Measurements from ENCODE around the gene ST8SIA1. TPM values are rescaled to one million over a fixed set of nuclear protein-coding genes. Genes with fewer than 3 reads are reported as not detected.
"Not testable (repeated sequence)": the region's sequence is repeated elsewhere in the genome, so short reads cannot be mapped to it uniquely, and the experiment has no call there.

ST8SIA1 gene
- 10 to 100 TPM; 16.4 to 38.6 TPM for total RNA-seq
- polyA plus RNA-seq (ENCODE audit: insufficient read length in 2 of 2): 10 to 100 TPM; 34.0 to 41.9 TPM
- long read RNA-seq, donor 1, full-length matches to known transcripts: 11 of 17 reads
- long read RNA-seq, donor 1, partial matches to known transcripts: 6 of 17 reads
- long read RNA-seq, donor 1, other reads (novel, unspliced or antisense): 0 of 17 reads
- long read RNA-seq, donor 2, full-length matches to known transcripts: 6 of 6 reads
- long read RNA-seq, donor 2, partial matches to known transcripts: 0 of 6 reads
- long read RNA-seq, donor 2, other reads (novel, unspliced or antisense): 0 of 6 reads
- long read RNA-seq, donor 3, full-length matches to known transcripts: 4 of 4 reads
- long read RNA-seq, donor 3, partial matches to known transcripts: 0 of 4 reads
- long read RNA-seq, donor 3, other reads (novel, unspliced or antisense): 0 of 4 reads
- long read RNA-seq, donor 4, partial matches to known transcripts: 114 of 156 reads
- long read RNA-seq, donor 4, other reads (novel, unspliced or antisense): 39 of 156 reads

GRCh38 chr12:22334410-22335100, at the start of gene ST8SIA1:
ST8SIA1 (minus strand) TSS chr12:22334707; CDS start chr12:22334232, 475 bp downstream.
- under 1% methylated on average over 61 of the region's 70 CpGs for WGBS (ENCODE audit: insufficient coverage)
- Histone ChIP-seq H3K27me3 (ENCODE audit: control insufficient read depth, insufficient read depth, low read length) (no peaks in the 10 kb centered on the region), H3K9me3 (ENCODE audit: control insufficient read depth, insufficient read depth, low read length) (no peaks in the 10 kb centered on the region), H3K4me1 (ENCODE audit: control insufficient read depth, insufficient read depth, low read length) (peaks cover 8% of the 10 kb centered on the region), H3K36me3 (ENCODE audit: control insufficient read depth, insufficient read depth, low read length) (no peaks in the 10 kb centered on the region), H3K4me3 (ENCODE audit: low read depth, low read length) (peak within 1 kb of the TSS; percentile 79), H3K27ac (ENCODE audit: low read depth, low read length) (peak within 1 kb of the TSS; percentile 92)
- peak in 4 of 6 donors; percentile 57 to 96 (median 81) for DNase-seq (ENCODE audit: low read depth in 4 of 6, low spot score in 6 of 6)

- no peak for DNase-seq (ENCODE audit: low read depth in 4 of 6, low spot score in 6 of 6)
- Histone ChIP-seq H3K4me1 (ENCODE audit: control insufficient read depth, insufficient read depth, low read length) (no peaks in the 10 kb centered on the region), H3K4me3 (ENCODE audit: low read depth, low read length) (no peak overlapping the region), H3K9me3 (ENCODE audit: control insufficient read depth, insufficient read depth, low read length) (no peaks in the 10 kb centered on the region), H3K36me3 (ENCODE audit: control insufficient read depth, insufficient read depth, low read length) (no peaks in the 10 kb centered on the region), H3K27me3 (ENCODE audit: control insufficient read depth, insufficient read depth, low read length) (no peaks in the 10 kb centered on the region), H3K27ac (ENCODE audit: low read depth, low read length) (no peak overlapping the region)
- WGBS (ENCODE audit: insufficient coverage): no CpG with 5 or more reads among the region's 3 CpGs
These were observed 45.5 kb upstream of the ST8SIA1 start for GRCh38 chr12:22380031-22380430.

GRCh38 chr12:22377731-22378496, 43.4 kb upstream of the ST8SIA1 start:
- 83% methylated on average over 2 of the region's 4 CpGs for WGBS (ENCODE audit: insufficient coverage)

GRCh38 chr12:22376596-22377150, 42.2 kb upstream of the ST8SIA1 start:
- H3K36me3 ChIP-seq (ENCODE audit: control insufficient read depth, insufficient read depth, low read length); H3K4me1 ChIP-seq (ENCODE audit: control insufficient read depth, insufficient read depth, low read length); H3K9me3 ChIP-seq (ENCODE audit: control insufficient read depth, insufficient read depth, low read length); H3K27ac ChIP-seq (ENCODE audit: low read depth, low read length); H3K27me3 ChIP-seq (ENCODE audit: control insufficient read depth, insufficient read depth, low read length); H3K4me3 ChIP-seq (ENCODE audit: low read depth, low read length); DNase-seq (ENCODE audit: low read depth in 4 of 6, low spot score in 6 of 6): not testable (repeated sequence)
- 97% methylated on average over 35 of the region's 44 CpGs for WGBS (ENCODE audit: insufficient coverage)

More at GRCh38 chr12:22377731-22378496, 43.4 kb upstream of the ST8SIA1 start:
- no peaks in the 10 kb centered on the region for H3K9me3 ChIP-seq (ENCODE audit: control insufficient read depth, insufficient read depth, low read length)
- H3K4me1 ChIP-seq (ENCODE audit: control insufficient read depth, insufficient read depth, low read length): no peaks in the 10 kb centered on the region
- no peak overlapping the region for H3K27ac ChIP-seq (ENCODE audit: low read depth, low read length)
- DNase-seq (ENCODE audit: low read depth in 4 of 6, low spot score in 6 of 6): peak in 1 of 6 donors; percentile 11
- H3K4me3 ChIP-seq (ENCODE audit: low read depth, low read length): no peak overlapping the region
- H3K27me3 ChIP-seq (ENCODE audit: control insufficient read depth, insufficient read depth, low read length): no peaks in the 10 kb centered on the region
- no peaks in the 10 kb centered on the region for H3K36me3 ChIP-seq (ENCODE audit: control insufficient read depth, insufficient read depth, low read length)

- WGBS (ENCODE audit: insufficient coverage): no CpG with 5 or more reads among the region's 2 CpGs
- Histone ChIP-seq H3K36me3 (ENCODE audit: control insufficient read depth, insufficient read depth, low read length) (no peaks in the 10 kb centered on the region), H3K27ac (ENCODE audit: low read depth, low read length) (no peak overlapping the region), H3K4me1 (ENCODE audit: control insufficient read depth, insufficient read depth, low read length) (no peaks in the 10 kb centered on the region), H3K9me3 (ENCODE audit: control insufficient read depth, insufficient read depth, low read length) (no peaks in the 10 kb centered on the region), H3K27me3 (ENCODE audit: control insufficient read depth, insufficient read depth, low read length) (no peaks in the 10 kb centered on the region), H3K4me3 (ENCODE audit: low read depth, low read length) (no peak overlapping the region)
- no peak for DNase-seq (ENCODE audit: low read depth in 4 of 6, low spot score in 6 of 6)
These were observed 40.0 kb upstream of the ST8SIA1 start for GRCh38 chr12:22374508-22374907.

- Histone ChIP-seq H3K4me3 (ENCODE audit: low read depth, low read length) (no peak overlapping the region), H3K27me3 (ENCODE audit: control insufficient read depth, insufficient read depth, low read length) (no peaks in the 10 kb centered on the region), H3K4me1 (ENCODE audit: control insufficient read depth, insufficient read depth, low read length) (no peaks in the 10 kb centered on the region), H3K36me3 (ENCODE audit: control insufficient read depth, insufficient read depth, low read length) (no peaks in the 10 kb centered on the region), H3K27ac (ENCODE audit: low read depth, low read length) (no peak overlapping the region), H3K9me3 (ENCODE audit: control insufficient read depth, insufficient read depth, low read length) (no peaks in the 10 kb centered on the region)
- no peak for DNase-seq (ENCODE audit: low read depth in 4 of 6, low spot score in 6 of 6)
These were observed 37.9 kb upstream of the ST8SIA1 start for GRCh38 chr12:22372277-22372837.

- H3K4me1 ChIP-seq (ENCODE audit: control insufficient read depth, insufficient read depth, low read length): no peaks in the 10 kb centered on the region
- no peak for DNase-seq (ENCODE audit: low read depth in 4 of 6, low spot score in 6 of 6)
- H3K36me3 ChIP-seq (ENCODE audit: control insufficient read depth, insufficient read depth, low read length): no peaks in the 10 kb centered on the region
- no peaks in the 10 kb centered on the region for H3K9me3 ChIP-seq (ENCODE audit: control insufficient read depth, insufficient read depth, low read length)
- no peaks in the 10 kb centered on the region for H3K27me3 ChIP-seq (ENCODE audit: control insufficient read depth, insufficient read depth, low read length)
- WGBS (ENCODE audit: insufficient coverage): 84% methylated on average over 5 of the region's 5 CpGs
- no peak overlapping the region for H3K4me3 ChIP-seq (ENCODE audit: low read depth, low read length)
- H3K27ac ChIP-seq (ENCODE audit: low read depth, low read length): no peak overlapping the region
These were observed 31.7 kb upstream of the ST8SIA1 start for GRCh38 chr12:22366181-22366580.

- Histone ChIP-seq H3K9me3 (ENCODE audit: control insufficient read depth, insufficient read depth, low read length) (no peaks in the 10 kb centered on the region), H3K4me1 (ENCODE audit: control insufficient read depth, insufficient read depth, low read length) (no peaks in the 10 kb centered on the region), H3K4me3 (ENCODE audit: low read depth, low read length) (no peak overlapping the region), H3K27me3 (ENCODE audit: control insufficient read depth, insufficient read depth, low read length) (no peaks in the 10 kb centered on the region), H3K27ac (ENCODE audit: low read depth, low read length) (no peak overlapping the region), H3K36me3 (ENCODE audit: control insufficient read depth, insufficient read depth, low read length) (no peaks in the 10 kb centered on the region)
- no peak for DNase-seq (ENCODE audit: low read depth in 4 of 6, low spot score in 6 of 6)
- 59% methylated on average over 3 of the region's 4 CpGs for WGBS (ENCODE audit: insufficient coverage)
These were observed 27.3 kb upstream of the ST8SIA1 start for GRCh38 chr12:22361785-22362184.

- H3K4me3 ChIP-seq (ENCODE audit: low read depth, low read length): no peak overlapping the region
- no peaks in the 10 kb centered on the region for H3K27me3 ChIP-seq (ENCODE audit: control insufficient read depth, insufficient read depth, low read length)
- 81% methylated on average over 3 of the region's 5 CpGs for WGBS (ENCODE audit: insufficient coverage)
- H3K9me3 ChIP-seq (ENCODE audit: control insufficient read depth, insufficient read depth, low read length): no peaks in the 10 kb centered on the region
- no peak overlapping the region for H3K27ac ChIP-seq (ENCODE audit: low read depth, low read length)
- H3K4me1 ChIP-seq (ENCODE audit: control insufficient read depth, insufficient read depth, low read length): no peaks in the 10 kb centered on the region
- H3K36me3 ChIP-seq (ENCODE audit: control insufficient read depth, insufficient read depth, low read length): no peaks in the 10 kb centered on the region
- no peak for DNase-seq (ENCODE audit: low read depth in 4 of 6, low spot score in 6 of 6)
These were observed 26.3 kb upstream of the ST8SIA1 start for GRCh38 chr12:22360774-22361173.

Measured in spinal cord (tissue), 10 donors.